Daoy (cell line): Measurements from ENCODE around the gene CPLX1. TPM values are rescaled to one million over a fixed set of nuclear protein-coding genes. Genes with fewer than 3 reads are reported as not detected.
"Not testable (repeated sequence)": the region's sequence is repeated elsewhere in the genome, so short reads cannot be mapped to it uniquely, and the experiment has no call there.

Experiments used
- DNase-seq: peaks from one replicate; pipeline ENCODE4 v3.0.0-alpha.2; 2015; ENCODE audit warnings: low read depth
- total RNA-seq: library from RNA; depleted of rRNA; stranded (reverse); fragments of >200 nt; shearing (Covaris generic); gene quantifications from 2 replicates; pipeline ENCODE4 v1.2.3, GENCODE V29; 2014

CPLX1 gene
- total RNA-seq, 1 experiment from 2014 or later: not detected

DNA sequence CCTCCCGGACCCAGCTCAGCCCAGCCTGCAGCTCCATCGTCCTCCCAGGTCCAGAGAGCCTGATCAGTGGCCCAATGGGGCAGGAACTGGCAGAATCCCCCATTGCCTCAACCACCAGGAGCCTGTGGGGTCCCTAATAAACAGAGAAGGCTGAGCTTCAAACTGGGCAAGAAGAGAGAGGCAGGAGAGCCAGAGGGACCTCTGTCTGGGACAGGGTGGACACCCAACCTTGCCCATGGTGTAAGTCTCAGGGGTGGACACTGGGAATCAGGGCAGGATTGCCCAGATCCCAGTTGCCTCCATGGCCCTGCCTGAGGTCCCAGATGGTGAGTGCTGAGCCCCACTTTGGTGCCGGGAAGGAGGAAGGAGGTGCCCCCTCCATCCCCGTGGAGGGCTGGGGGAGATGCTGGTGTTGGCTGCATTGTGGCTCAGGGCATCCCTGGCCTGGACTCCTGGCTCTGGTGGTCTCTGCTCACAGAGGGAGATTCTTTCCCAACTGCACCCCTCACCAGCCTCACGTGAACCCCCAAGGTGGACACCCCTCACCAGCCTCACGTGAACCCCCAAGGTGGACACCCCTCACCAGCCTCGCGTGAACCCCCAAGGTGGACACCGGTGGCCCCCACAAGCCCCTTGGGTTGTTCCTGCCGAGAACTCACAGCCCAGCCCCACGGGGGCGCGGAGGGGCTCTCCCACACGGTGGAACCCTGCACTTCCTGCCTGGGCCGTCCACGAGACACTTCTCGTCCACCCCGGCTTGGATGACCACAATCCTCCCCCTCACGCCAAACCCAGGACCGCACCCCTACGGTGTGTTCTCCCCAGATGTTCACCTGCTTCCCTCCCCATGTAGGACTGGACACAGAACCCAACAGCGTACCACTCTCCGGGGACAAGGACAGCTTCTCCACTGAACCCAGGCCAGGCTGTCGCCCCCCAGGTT lies 5.4 kb downstream of the CPLX1 start:
- DNase-seq: no peak

DNA sequence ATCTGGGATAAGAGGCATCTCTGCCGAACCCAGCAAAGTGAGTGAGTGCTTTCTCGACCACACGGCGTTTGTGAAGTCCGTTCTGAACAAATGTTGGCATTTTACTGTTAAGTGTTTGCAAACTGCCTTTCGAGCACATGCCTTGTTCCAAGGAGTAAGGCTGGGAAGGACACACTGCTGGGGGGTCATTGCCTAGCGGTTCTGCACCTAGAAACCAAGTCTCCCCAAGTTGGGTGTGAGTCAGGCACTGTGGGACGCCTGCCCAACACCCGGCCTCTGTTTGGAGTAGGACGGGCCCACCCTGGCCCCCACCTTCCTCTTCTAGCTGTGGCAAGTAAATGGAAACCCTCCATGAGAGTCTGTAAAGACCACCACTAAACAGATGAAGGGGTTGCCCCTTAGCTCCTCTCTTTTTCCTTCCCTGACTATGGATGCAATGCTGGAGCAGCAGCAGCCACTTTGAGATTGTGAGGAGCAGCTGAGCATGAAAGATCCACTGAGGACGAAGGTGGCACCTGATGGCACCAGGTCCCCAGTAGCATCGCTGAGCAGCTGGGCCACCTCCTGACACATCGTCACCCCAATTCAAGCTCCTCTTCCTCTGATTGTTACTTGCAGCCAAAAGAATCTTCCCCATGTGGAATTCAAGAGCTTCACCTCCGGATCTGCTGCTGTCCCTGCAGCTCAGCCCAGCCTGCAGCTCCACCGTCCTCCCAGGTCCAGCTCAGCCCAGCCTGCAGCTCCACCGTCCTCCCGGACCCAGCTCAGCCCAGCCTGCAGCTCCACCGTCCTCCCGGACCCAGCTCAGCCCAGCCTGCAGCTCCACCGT lies 6.3 kb downstream of the CPLX1 start:
- DNase-seq: no peak

DNA sequence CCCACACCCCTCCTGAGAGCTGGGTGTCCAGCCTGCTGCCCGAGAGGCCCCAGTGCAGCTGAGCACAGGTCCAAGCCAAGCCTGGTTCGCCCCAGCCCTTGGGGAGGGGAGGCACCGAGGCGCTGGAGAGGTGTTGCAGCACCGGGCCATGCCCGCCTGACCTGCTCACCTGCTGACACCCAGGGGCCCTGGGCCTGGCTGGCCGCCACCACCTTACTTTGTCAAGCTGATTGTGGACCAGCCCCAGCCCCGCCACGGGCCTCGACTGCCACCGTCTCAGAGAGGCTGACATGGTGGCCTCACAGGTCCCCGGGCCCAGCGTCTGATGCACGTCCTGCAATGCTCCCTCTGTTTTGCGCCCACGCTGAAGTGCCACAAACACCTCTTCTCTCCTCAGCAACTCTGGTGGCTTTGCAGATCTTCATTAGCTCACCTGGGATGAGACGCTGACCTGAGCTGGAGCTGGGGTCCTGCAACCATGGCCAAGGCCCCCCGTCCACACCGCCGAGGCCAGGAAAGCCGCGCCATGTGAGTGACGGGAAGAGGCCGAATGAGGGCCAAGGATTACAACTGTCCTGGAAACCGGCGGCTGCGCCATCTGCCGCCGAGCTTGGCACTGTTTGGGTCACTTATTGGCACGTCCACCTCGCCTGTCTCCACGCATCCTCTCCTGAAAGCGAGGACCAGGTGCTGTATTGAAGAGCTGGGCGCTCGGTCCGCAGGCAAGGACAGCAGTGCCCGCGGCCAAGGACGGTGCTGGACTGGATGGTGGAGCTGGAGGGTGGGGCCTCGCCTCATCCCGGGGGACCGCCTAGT lies 7.6 kb downstream of the CPLX1 start:
- no peak for DNase-seq

DNA sequence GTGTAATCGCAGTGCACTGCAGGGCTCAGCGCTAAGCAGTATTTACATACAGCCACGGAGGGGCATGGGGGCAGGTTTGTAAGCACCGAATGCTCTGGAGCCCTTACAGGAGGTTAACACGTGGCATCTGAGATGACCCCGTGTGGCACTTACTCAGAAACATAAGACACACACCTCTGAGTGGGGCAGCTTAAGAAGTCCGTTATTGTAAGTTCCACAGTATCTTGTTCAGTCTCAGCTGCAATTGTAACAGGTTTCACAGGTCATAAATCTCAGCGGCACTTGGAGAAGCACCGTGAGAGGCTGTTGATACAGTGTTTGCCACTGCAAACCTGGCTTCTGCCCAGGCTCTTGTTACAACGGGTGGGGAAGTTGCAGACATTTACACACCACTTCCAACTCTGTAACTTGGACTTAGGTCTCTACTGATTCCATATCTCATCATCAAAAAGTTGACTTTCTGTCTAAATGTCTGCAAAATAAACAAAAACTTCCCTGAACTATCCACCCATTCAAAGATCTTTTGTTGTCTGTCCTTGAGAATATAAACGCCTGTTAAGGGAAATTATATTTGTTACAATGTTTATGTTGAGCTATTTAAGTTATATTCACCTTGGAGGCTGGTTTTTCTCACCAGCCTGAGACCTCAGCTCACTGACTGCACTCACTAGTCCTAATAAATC lies 10.3 kb downstream of the CPLX1 start:
- no peak for DNase-seq

DNA sequence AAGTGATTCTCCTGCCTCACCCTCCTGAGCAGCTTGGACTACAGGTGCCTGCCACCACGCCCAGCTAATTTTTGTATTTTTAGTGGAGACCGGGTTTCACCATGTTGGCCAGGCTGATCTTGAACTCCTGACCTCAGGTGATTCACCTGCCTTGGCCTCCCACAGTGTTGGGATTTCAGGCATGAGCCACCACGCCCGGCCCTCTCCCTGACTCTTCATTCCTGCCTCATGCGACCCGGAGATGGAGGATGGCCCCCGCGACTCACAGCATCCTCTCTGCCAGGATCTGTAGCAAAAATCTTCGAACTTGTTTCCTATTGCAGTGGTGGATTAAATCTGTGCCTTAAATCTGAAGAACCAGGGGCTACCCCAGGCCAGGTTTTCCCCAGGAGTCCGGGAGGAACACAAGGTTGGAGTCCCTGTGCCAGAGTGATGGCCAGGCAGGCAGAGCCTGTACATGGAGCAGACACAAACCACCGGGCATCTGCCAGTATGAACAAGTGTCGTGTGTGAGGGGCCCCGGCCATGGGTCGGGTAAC lies 11.5 kb downstream of the CPLX1 start:
- no peak for DNase-seq

DNA sequence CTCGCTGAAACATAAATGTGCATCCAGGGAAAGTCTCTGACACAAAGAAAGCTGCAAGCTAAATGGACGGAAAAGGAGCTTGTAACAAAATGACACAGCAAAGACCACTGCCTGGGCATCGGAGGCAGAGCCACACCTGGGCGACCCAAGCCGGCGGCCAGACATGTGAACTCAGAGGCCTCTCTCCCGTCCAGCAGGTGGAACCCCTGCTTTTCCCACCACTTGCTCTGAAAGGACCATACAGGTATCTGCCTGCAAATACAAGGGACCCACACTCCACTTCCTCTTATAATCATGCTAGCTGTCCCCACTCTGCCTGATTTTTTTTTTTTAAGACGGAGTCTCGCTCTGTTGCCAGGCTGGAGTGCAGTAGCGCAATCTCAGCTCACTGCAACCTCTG lies 12.0 kb downstream of the CPLX1 start:
- DNase-seq: no peak

DNA sequence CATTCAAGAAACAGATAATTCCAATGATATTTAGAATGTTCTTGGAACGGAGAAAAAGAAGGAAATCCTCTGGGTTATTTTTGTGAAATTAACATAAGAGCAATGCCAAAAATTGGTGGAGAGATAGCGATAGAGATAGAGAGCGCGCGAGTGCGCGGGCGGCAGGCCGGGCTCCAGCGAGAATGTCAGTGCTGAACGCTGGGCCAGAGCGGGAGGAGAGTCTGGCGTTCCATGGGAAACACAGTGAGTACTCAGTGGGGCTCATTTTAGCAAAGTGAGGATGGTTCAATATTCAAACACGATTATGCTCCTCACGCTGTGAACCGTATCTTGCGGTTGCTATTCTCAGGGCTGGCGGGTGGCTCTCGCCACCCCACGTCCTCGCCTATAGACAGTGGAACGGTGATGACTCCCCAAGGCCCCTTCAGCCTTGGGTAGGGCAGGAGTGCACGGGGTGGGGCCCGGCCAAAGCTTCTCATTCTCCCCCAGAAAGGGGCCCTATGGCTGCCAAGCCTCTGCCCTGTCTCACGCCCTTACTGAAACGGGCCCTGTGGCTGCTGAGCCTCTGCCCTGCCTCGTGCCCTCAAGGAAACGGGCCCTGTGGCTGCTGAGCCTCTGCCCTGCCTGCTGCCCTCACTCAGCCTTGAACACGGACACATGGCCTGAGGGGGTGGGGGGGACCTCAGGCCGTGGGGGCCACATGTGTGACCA lies 16.9 kb downstream of the CPLX1 start:
- no peak for DNase-seq

DNA sequence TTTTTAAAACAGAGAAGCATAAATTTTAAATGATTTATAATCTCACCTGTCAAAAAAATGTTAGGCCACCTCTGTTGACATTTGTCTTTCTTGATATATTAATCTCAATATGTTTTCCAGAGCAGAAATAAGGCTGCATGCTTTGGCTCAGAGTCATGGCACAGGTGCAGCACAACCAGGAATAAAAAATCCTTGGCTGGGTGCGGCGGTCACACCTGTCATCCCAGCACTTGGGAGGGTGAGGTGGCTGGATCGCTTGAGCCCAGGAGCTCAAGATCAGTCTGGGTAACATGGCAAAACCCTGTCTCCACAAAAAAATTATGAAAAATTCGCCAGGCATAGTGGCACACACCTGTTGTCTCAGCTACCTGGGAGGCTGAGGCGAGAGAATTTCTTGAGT lies 18.1 kb downstream of the CPLX1 start:
- no peak for DNase-seq

DNA sequence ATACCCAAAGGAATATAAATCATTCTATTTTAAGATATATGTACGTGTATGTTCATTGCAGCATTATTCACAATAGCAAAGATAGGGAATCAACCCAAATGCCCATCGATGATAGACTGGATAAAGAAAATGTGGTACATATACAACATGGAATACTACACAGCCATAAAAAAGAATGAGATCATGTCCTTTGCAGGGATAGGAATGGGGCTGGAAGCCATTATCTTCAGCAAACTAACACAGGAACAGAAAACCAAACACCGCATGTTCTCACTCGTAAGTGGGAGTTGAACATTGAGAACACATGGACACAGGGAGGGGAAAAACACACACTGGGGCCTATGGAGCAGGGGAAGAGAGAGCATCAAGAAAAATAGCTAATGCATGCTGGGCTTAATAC lies 18.9 kb downstream of the CPLX1 start:
- DNase-seq: not testable (repeated sequence)

DNA sequence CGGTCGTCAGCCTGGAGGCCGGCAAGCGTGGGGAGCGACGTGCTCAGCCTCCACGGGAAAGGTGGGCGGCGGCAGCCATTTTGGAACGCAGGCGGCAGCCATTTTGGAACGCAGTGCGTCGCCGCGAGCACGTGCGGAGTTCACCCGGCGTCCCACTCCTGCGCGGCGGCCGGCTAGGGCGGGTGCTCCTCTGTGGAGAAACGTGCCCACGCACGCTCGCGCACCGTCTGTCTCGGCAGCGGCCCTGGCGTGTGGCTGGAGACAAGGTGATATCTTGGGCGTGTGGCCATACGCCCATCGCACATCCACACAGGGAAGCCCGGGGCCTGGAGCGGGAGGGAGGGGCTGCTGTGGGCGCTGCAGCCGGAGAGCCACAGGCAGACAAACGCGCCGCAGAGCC lies 21.1 kb downstream of the CPLX1 start:
- no peak for DNase-seq

DNA sequence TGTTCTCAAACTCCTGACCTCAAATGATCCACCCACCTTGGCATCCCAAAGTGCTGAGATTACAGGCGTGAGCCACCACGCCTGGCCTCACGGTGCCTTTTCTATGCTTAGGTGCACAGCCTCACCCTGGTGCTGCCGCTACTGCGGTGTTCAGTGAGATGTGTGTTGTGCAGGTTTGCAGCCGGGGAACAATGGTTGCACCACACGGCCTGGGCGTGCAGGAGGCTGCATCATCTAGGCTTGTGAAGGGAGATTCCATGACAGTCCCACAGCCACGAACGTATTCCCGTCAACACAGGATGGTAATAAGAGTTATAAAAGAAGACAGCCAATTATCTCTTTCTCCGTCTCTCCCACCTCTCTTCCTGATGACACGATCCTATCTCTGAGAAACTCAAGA lies 22.0 kb downstream of the CPLX1 start:
- no peak for DNase-seq

DNA sequence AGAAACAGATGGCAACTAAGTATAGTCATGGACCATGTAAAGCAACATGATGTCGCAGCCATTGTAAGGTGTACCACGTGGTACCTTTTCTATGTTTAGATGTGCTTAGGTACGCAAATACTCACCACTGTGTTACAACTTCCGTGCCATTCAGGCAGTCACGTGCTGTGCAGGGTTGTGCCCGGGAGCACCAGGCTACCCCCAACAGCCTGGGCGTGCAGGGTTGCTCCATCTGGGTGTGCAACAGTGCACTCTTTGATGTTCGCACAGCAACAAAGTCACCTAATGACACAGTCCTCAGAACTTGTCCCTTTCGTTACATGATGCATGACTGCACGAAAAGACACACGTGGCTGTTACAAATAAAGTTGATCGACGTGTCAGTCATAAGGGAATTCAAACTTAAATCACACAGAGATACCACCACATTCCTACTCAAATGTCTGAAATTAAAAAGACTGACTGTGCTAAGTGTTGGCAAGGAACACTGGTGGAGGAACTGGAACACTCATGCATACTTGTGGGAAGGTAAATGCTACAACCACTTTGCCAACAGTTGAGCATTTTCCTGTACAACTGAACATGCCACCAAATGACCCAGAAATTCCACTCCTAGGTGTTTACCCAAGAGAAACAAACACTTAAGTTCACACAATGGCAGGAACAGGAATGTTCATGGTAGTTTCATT lies 24.3 kb downstream of the CPLX1 start:
- DNase-seq: no peak

DNA sequence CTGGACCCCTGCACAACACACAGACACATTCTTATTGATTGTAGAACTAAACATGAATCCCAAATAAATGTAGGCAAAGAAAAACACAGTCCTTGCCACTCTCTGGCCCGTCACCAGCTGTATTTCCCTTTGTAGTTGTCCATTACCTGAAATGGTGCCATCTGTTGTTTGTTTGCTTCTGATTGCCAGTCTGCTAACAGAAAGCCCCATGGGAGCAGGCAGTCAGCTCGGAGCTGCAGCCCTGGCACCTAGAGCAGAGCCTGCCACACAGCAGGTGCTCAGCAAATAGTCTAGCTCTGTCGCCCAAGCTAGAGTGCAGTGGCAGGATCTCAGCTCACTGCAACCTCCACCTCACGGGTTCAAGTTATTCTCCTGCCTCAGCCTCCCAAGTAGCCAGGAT lies 28.9 kb downstream of the CPLX1 start:
- DNase-seq: no peak

DNA sequence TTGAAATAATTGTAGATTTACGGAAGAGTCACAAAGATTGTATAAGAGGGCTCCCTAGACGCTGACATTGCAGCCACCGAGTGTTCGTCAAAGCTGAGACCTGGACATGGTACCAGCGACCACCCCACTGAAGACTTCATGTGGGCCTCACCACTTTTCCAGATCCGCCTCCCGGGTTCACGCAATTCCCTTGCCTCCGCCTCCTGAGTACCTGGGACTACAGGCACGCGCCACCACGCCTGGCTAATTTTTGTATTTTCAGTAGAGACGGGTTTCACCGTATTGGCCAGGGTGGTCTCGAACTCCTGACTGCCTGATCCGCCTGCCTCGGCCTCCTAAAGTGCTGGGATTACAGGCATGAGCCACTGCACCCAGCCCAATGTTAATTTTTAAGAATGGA lies 29.7 kb downstream of the CPLX1 start:
- DNase-seq: no peak

DNA sequence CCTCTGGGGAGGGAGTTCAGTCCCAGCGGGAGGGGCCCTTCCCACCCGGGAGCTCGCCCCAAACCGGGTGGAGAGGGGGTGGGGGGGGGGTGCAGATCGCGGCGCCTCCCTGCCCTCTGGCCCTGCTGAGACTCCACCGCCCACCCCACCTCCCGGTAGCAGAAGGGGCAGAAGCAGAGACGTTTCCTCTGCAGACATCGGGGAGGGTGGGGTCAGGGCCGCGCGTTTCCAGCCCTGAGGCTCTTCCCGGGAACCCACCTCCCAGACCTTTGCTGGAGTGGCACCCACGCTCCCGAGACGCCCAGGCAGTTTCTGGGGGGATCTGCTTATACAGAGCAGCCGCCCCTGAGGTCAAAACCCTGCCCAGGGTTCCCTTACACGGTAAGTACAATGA lies 30.2 kb downstream of the CPLX1 start:
- DNase-seq: no peak

DNA sequence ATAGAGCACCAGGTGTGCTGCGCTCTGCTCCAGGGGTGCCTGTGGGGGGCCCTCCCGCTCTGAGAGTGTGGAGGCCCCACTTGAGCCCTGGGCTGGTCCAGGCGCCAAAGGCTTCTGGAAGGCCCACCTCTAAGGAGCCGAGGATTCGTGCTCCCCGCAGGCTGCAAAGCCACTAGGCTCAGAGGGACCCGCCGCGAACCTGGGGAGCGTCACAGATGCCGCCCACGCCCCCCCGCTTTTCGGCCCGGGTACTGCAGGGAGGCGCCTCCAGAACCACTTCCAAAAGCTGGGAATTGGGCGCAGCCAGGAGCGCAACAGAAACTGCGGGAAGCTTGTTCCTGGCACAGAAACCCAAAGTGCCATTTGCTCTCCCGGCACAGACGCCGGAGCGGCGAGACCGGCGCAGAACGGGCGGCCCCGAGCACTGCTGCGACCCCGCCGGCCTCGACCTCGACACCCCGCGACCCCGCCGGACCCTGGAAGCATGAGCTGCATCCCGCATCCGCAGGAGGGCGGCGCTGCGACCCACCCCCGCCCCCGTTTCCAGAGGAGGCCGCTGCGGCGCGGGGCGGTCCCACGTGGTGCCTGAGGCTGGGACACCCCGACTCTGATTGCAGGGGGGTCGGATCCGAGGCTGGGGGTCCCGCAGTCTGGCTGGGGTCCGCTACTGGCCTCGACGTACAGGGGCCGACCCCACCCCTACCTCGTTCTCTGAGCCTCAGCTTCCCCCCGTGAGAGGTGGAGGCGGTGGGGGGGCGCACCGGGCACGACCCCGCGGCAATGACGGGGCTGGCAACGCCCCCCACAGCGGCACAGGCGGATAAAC lies 30.8 kb downstream of the CPLX1 start:
- no peak for DNase-seq

DNA sequence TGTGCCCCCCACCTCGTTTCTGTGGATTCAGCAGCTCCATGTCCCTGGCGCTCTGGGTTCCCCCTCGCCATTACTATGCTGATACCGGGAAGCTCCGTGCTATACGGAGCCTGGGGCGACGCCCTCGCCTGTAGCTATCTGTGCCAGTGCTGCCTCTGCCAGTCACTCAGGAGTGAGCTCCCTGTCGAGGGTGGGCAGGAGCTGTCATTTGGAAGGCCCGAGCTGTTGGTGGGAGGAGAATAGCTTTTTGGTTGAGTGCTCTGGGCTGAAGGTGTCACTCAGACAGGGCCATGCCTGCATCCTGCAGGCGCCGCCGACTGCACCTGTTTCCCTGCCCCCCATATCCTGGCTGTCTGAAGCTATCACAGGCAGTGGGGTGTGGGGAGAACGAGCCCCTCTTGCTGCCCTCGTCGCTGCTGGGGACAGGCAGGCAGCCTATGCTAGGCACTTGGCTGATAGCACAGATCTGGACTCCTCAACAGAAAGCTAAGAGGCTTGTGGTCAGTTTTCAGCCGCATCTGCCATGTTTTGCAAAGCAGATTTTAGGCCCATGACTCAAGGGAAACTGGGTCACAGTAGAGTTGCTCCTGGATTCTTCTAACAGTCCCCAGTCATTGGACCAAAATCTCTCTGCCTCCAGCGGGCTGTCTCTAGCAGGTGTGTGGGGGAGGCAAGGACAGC lies 31.8 kb downstream of the CPLX1 start:
- peak; percentile 29 for DNase-seq

DNA sequence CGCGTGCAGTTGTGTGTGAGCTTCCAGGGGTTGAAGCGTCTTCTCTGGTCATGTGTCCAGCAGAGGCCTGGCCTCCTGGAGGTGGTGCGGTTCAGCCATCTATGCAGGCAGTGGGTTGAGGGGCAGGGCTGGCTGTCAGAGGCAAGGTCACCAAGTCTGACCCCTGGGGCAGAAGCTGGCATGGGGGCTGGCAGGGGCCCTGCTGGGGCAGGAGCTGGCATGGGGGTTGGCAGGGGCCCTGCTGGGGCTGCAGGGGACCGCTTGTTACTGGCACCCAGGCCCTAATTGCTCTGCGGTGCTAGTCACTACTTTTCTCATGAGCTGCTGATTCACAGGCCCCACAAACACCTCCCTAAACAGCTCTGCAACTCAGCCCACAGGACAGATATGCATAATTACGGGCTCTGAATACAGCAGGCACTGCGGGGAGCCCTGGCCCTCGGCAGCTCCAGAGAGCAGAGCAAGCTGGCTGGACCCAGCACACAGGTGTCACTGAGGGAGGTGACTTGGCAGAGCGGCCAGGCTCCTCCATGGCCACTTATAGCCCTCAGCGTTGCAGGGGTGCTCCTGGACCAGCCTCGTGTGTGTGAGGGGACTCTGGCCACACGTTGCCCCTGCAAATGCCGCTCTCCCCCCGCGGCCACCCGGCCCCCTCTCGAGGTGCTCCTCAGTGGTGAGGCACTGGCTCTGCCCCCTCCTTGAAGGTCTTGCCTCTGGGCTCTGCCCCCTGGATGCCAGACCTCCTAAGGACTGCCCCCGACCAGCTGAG lies 32.7 kb downstream of the CPLX1 start:
- peak; percentile 33 for DNase-seq
